ENCODE measurements around the gene VWA8. TPM values are rescaled to one million over a fixed set of nuclear protein-coding genes. Genes with fewer than 3 reads are reported as not detected.
A peak's percentile ranks its signal among the peaks of the same experiment; 100 is the strongest.
"Not testable (repeated sequence)": the region's sequence is repeated elsewhere in the genome, so short reads cannot be mapped to it uniquely, and the experiment has no call there.

The VWA8 gene
- total and polyA plus RNA-seq, 5 experiments from 2014 or later = 5.1 to 22.3 (median 6.9) TPM

DNA sequence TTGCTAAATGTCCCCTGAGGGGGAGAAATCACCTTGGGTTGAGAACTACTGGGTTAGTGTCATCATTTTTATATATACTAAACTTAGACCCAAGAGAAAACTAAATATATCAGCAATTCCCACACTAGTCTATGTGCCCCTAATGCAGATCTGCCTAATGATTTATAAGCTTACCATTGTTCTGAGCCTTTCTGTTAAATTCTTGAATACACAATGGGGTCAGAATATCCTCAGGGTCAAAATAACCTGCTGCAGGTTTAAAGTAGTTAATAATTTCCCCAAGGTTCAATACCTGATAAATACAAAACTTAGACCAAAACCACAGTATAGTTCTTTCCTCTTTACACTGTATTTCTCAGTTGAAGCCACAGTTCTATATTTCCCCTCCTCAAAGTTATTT is 4.6 kb downstream of the VWA8 start:
- H3K27ac Mint-ChIP-seq = no peak overlapping the region
- POLR2A ChIA-PET = interaction anchor here (0.7 to 1.0 kb wide), 2 partner anchors 12 to 91 kb away, joined by 3 read pairs; no protein-coding TSS in a partner anchor
- no peaks in the 10 kb centered on the region for H3K27me3 Mint-ChIP-seq
- peaks cover 0 to 7% (median 3%) of the 10 kb centered on the region in 3 donors for H3K36me3 Mint-ChIP-seq
- H3K9me3 Mint-ChIP-seq = no peaks in the 10 kb centered on the region
- H3K4me3 Mint-ChIP-seq = no peak overlapping the region
- H3K4me1 Mint-ChIP-seq = peaks cover 24 to 61% (median 54%) of the 10 kb centered on the region in 4 donors
- ATAC-seq = no peak
- no peak for DNase-seq

DNA sequence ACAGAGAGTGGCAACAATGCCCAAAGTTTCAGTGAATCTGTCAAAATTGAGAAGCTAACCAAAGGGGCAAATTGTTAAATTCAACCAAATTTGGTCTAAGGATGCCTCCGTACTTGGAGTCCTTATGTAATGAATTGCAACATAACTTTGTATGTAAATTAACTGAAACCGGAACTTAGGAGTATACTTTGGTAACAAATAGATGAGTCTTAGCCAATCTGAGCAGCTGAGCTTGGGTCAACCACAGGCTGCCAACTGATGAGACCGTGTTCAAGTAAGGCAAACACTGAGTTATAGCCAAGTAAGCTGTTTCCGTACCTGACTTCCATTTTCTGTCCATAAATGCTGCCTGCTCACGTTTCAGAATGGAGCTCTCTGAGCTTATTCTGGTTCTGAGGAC is 5.3 kb downstream of the VWA8 start:
- no peak overlapping the region for H3K4me3 Mint-ChIP-seq
- peaks cover 24 to 63% (median 53%) of the 10 kb centered on the region in 4 donors for H3K4me1 Mint-ChIP-seq
- H3K36me3 Mint-ChIP-seq = peaks cover 0 to 7% (median 3%) of the 10 kb centered on the region in 3 donors
- no peak for DNase-seq
- POLR2A ChIA-PET = interaction anchor here (1.0 kb wide), 1 partner anchor 92 kb away, joined by 3 read pairs; no protein-coding TSS in a partner anchor
- ATAC-seq = no peak
- H3K27me3 Mint-ChIP-seq = no peaks in the 10 kb centered on the region
- H3K9me3 Mint-ChIP-seq = no peaks in the 10 kb centered on the region
- H3K27ac Mint-ChIP-seq = no peak overlapping the region

DNA sequence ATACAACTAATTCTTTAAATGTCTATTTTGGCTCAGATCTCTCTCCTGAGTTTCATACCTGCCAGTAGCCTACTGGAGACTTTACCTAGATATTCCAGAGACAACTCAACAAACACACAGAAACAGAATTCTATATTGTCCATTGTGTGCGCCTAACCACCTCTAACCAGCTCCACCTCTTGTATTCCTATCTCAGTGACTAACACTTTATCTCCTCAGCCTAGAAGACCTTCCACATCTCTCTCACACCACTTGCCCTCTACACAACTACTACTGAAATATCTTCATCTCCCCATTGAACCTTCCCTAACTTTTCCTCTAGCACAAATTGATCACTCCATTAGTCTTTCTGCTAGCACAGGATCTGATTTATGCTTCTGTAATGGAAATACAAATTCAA is 6.7 kb downstream of the VWA8 start:
- peaks cover 18 to 54% (median 41%) of the 10 kb centered on the region in 4 donors for H3K4me1 Mint-ChIP-seq
- H3K4me3 Mint-ChIP-seq = no peak overlapping the region
- no peak for ATAC-seq
- peaks cover under 1 to 11% (median 6%) of the 10 kb centered on the region in 3 donors for H3K36me3 Mint-ChIP-seq
- POLR2A ChIA-PET = no interaction called here
- peak overlapping the region in 3 of 10 donors; percentile 1 to 77 (median 2) for H3K27ac Mint-ChIP-seq
- H3K9me3 Mint-ChIP-seq = no peaks in the 10 kb centered on the region
- no peaks in the 10 kb centered on the region for H3K27me3 Mint-ChIP-seq
- DNase-seq = no peak

DNA sequence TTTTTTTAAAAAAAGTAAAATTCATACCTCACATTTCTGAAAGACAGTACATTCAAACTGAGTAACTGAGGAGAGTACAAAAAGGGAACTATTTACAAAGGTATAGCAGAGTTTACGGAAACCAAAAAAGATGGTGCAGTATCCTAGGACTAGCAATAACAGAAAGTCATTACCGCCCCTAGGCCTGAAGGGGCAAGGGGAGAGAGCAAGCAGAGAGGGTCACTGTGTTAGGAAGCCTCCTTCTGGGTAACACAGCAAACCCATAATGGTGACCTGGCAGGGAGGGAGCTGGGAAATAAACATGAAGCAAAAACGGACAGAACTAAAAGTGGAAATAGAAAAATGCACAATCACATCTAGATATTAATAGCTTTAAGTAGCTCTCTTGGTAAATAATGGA is 8.2 kb downstream of the VWA8 start:
- no peak for DNase-seq
- Mint-ChIP-seq H3K27me3 (no peaks in the 10 kb centered on the region), H3K27ac (peak overlapping the region in 3 of 10 donors; percentile 0 to 29 (median 25)), H3K36me3 (peaks cover 5 to 25% (median 17%) of the 10 kb centered on the region in 3 donors), H3K4me3 (no peak overlapping the region), H3K4me1 (peaks cover 13 to 43% (median 27%) of the 10 kb centered on the region in 4 donors), H3K9me3 (no peaks in the 10 kb centered on the region)
- POLR2A ChIA-PET = no interaction called here
- no peak for ATAC-seq

DNA sequence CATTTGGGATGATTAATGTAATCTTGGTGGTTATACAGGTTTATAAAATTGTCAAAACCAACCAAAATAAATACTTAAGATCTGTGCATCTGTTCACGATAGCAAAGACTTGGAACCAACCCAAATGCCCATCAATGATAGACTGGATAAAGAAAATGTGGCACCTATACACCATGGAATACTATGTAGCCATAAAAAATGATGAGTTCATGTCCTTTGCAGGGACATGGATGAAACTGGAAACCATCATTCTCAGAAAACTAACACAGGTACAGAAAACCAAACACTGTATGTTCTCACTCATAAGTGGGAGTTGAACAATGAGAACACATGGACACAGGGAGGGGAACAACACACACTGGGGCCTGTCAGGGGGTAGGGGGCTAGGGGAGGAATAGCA is 11.8 kb downstream of the VWA8 start:
- not testable (repeated sequence) for H3K4me3 Mint-ChIP-seq, H3K27me3 Mint-ChIP-seq, ATAC-seq, DNase-seq
- POLR2A ChIA-PET = interaction anchor here (0.6 kb wide), 2 partner anchors 39 to 47 kb away, joined by 3 to 4 read pairs; no protein-coding TSS in a partner anchor
- Mint-ChIP-seq H3K27ac (peak overlapping the region in 1 of 10 donors; percentile 37), H3K9me3 (peaks cover 4 to 28% (median 23%) of the 10 kb centered on the region in 9 donors), H3K36me3 (peaks cover 35 to 57% (median 49%) of the 10 kb centered on the region in 3 donors), H3K4me1 (peaks cover 8 to 24% (median 14%) of the 10 kb centered on the region in 4 donors)

DNA sequence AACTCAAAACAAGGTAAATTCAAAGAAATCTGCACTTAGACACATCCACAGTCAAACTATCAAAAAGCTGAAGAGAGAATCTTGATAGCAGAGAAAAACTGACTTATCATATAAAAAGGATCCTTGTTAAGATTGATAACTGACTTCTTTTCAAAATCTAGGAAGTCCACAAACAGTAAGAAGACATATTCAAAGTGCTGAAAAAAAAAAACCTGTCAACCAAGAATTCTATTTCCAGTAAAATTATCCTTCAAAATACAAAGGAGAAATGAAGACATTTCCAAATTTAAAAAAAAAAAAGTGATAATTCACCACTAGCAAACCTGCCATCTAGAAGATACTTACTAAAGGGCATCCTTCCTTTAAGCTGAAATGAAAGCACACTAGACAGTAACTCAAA is 15.0 kb downstream of the VWA8 start:
- H3K4me1 Mint-ChIP-seq = peaks cover 4 to 12% (median 5%) of the 10 kb centered on the region in 4 donors
- H3K27ac Mint-ChIP-seq = no peak overlapping the region
- H3K9me3 Mint-ChIP-seq = peaks cover 4 to 28% (median 23%) of the 10 kb centered on the region in 9 donors
- no peak overlapping the region for H3K4me3 Mint-ChIP-seq
- DNase-seq (no peak), ATAC-seq (no peak)
- POLR2A ChIA-PET = no interaction called here
- no peaks in the 10 kb centered on the region for H3K27me3 Mint-ChIP-seq
- peaks cover 35 to 57% (median 46%) of the 10 kb centered on the region in 3 donors for H3K36me3 Mint-ChIP-seq

DNA sequence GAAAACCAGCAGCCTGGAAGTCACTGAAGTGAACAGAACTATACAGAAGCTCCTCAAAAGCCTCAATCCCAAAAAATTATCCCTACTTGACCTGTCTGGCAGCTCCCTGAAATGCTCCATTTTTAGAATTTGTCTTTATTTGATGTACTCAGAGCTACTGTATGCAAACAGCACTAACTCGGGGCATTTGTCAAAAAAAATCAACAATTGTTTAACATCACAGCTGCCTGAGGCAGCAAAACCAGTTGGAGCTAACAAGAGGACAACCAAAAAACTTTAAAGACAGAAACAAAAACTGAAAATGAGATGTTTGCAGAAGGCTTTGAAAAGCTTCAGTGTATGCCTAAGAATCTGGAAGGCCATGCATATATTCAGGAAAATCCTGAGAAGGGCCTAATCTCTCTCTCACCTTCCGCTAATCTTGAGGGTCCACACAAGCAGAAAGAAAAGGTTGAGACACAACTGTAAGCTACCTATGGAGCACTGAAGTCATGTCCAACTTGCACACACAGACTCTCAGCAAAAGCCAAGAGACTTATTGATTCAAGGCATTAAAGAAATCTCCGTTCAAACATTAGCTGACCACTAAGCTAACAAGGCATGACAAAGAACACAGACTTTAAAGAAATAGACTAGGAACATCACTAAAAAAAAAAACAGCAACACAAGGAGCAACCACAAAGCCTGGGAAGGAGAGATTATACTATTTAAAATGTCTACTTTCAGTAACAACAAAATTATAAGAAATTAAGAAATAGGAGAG is 16.1 kb downstream of the VWA8 start:
- peaks cover 35 to 57% (median 46%) of the 10 kb centered on the region in 3 donors for H3K36me3 Mint-ChIP-seq
- POLR2A ChIA-PET = interaction anchor here (0.6 kb wide), 1 partner anchor 12 kb away, joined by 3 read pairs; no protein-coding TSS in a partner anchor
- H3K9me3 Mint-ChIP-seq = peaks cover 4 to 28% (median 23%) of the 10 kb centered on the region in 9 donors

DNA sequence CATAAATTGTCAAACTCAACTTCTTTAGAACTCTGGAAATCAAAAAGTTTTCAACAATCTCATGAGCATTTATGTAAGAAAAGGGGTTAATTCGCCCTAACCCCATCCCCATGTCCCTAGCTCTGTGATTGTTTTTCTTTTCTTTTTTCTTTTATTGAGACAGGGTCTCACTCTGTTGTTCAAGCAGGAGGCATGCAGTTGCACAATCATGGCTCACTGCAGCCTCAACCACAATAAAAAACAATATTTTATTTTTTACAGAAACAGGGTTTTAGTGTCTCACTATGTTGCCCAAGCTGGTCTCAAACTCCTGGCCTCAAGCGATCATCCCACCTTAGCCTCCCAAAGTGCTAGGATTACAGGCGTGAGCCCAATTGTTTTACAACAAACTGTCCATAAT is 16.7 kb downstream of the VWA8 start:
- H3K4me3 Mint-ChIP-seq = no peak overlapping the region
- POLR2A ChIA-PET = interaction anchor here (0.6 kb wide), 1 partner anchor 12 kb away, joined by 3 read pairs; no protein-coding TSS in a partner anchor
- ATAC-seq = no peak

More for the DNA sequence above, 16.1 kb downstream of the VWA8 start:
- no peak for ATAC-seq
- no peak overlapping the region for H3K4me3 Mint-ChIP-seq
- no peak for DNase-seq
- H3K27me3 Mint-ChIP-seq = no peaks in the 10 kb centered on the region
- peaks cover 5 to 16% (median 12%) of the 10 kb centered on the region in 4 donors for H3K4me1 Mint-ChIP-seq
- H3K27ac Mint-ChIP-seq = no peak overlapping the region

DNA sequence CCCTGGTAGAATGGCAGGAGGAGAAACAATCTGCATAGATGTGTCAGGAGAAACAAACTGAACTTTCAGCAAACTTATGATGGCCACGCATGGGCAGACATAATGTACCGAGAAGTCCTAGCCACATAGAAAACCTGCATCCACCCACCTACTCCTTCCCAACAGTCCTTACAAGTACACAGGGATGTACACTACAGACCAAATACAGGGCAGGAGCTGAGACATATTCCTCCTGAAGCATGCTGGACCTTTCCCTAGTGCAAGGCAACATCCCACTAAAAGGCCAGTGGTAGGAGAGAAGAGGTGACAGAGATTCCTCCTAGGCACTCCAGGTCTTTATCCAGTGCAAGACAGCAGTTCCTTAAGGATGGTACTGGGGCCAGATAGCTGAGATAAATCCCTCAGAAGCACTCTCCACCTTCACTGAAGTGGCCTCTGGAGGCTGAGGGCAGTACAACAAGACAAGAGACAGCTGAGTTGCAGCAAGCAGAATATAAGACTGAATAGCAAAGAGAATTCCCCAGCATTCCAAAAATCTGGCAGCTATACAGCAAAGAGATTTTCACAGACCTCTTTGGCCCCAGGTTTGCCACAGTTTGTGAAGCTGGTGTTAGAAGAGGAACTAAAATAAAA is 18.3 kb downstream of the VWA8 start:
- ATAC-seq = no peak
- DNase-seq = no peak
- POLR2A ChIA-PET = no interaction called here
- Mint-ChIP-seq H3K4me3 (no peak overlapping the region), H3K36me3 (peaks cover 30 to 49% (median 32%) of the 10 kb centered on the region in 3 donors), H3K27ac (no peak overlapping the region), H3K4me1 (peaks cover 6 to 17% (median 13%) of the 10 kb centered on the region in 4 donors), H3K9me3 (peaks cover 4 to 28% (median 23%) of the 10 kb centered on the region in 9 donors), H3K27me3 (no peaks in the 10 kb centered on the region)

More for the DNA sequence above, 16.7 kb downstream of the VWA8 start:
- H3K27ac Mint-ChIP-seq = no peak overlapping the region
- peaks cover 4 to 28% (median 23%) of the 10 kb centered on the region in 9 donors for H3K9me3 Mint-ChIP-seq
- peaks cover 5 to 16% (median 12%) of the 10 kb centered on the region in 4 donors for H3K4me1 Mint-ChIP-seq
- H3K27me3 Mint-ChIP-seq = no peaks in the 10 kb centered on the region
- peaks cover 34 to 56% (median 42%) of the 10 kb centered on the region in 3 donors for H3K36me3 Mint-ChIP-seq
- no peak for DNase-seq

DNA sequence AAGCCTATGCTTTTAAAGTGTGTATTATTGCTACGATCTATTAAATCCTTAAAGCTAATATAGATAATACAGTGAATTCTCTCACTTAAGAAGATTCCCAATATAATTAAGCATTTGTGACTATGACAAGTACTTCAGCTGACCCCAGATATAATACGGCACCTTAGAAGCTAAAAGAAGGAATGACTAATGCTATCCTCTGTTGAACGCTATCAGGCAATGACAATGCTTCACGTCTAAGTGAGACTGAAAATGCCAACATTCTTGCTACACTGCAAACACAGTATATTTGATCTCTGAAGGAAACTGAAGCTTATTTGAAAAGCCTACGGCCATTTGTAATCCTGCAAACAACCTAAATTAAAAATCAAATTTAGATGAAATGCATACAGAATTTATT is 19.7 kb downstream of the VWA8 start:
- DNase-seq (no peak), ATAC-seq (no peak)
- no peak overlapping the region for H3K4me3 Mint-ChIP-seq
- H3K27me3 Mint-ChIP-seq = no peaks in the 10 kb centered on the region
- peaks cover 17 to 40% (median 21%) of the 10 kb centered on the region in 3 donors for H3K36me3 Mint-ChIP-seq
- no peak overlapping the region for H3K27ac Mint-ChIP-seq
- H3K4me1 Mint-ChIP-seq = peaks cover 6 to 24% (median 16%) of the 10 kb centered on the region in 4 donors
- H3K9me3 Mint-ChIP-seq = peaks cover 0 to 16% (median 14%) of the 10 kb centered on the region in 9 donors
- POLR2A ChIA-PET = no interaction called here

DNA sequence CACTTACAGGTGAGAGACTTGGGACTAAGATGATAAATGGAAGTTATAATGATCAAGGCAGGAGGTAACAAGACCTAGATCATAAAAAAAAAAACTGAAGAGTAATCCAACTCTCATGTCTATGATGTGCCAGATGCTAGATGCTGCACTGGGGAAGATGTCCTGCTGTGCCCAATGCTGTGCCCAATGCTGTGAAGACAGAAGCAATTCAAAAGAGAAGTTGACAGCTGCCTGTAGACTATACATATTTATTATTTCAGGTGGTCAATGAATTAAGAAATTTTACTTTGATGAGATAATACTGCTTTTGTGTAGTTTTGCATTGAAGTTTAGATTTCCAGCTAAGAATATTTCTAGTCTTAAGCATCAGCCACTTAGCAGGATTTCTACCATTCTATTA is 21.5 kb downstream of the VWA8 start:
- POLR2A ChIA-PET = no interaction called here
- H3K4me3 Mint-ChIP-seq = no peak overlapping the region
- ATAC-seq (no peak), DNase-seq (no peak)
- peak overlapping the region in 1 of 10 donors; percentile 14 for H3K27ac Mint-ChIP-seq
- peaks cover 6 to 26% (median 17%) of the 10 kb centered on the region in 4 donors for H3K4me1 Mint-ChIP-seq
- H3K27me3 Mint-ChIP-seq = no peaks in the 10 kb centered on the region
- H3K9me3 Mint-ChIP-seq = peaks cover 0 to 2% (median 0%) of the 10 kb centered on the region in 9 donors
- peaks cover 2 to 34% (median 11%) of the 10 kb centered on the region in 3 donors for H3K36me3 Mint-ChIP-seq

DNA sequence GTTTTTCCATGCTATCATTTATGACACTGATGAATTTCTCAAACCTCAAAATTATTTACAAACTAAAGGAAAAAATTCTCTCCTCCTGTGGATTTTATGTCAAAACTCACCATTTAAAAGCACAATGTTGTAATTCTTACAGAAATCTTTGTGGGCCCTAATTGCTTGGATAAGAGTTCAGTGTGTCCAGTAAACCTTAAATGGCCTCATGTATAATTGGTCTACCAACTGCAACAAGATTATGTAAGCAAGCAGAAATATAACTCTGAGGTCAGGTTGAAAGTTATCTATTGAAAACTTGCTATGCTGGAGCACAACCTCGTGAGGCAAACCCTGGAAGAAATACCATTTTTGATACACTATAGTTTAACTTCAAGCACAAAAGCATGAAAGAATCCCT is 22.0 kb downstream of the VWA8 start:
- POLR2A ChIA-PET = no interaction called here
- Mint-ChIP-seq H3K4me1 (peaks cover 6 to 26% (median 17%) of the 10 kb centered on the region in 4 donors), H3K4me3 (no peak overlapping the region), H3K9me3 (peaks cover 0 to 7% (median 0%) of the 10 kb centered on the region in 9 donors), H3K27me3 (no peaks in the 10 kb centered on the region), H3K27ac (peak overlapping the region in 1 of 10 donors; percentile 14), H3K36me3 (peaks cover 6 to 39% (median 15%) of the 10 kb centered on the region in 3 donors)
- no peak for ATAC-seq
- DNase-seq = no peak

Data from naive thymus-derived CD8-positive, alpha-beta T cell (primary cell).